Neural progenitor cell (in vitro differentiated cells): ENCODE results near the gene LRCH3. TPM values are rescaled to one million over a fixed set of nuclear protein-coding genes. Genes with fewer than 3 reads are reported as not detected.
A peak's percentile ranks its signal among the peaks of the same experiment; 100 is the strongest.

Experiments
- DNase-seq: peaks from one replicate; pipeline ENCODE4 v3.0.0-alpha.2; 2016; ENCODE audit warnings: low spot score
- H2AFZ ChIP-seq: fragments of 200-600 bp; sonication (generic); replicated peaks from 2 replicates; pipeline ENCODE4 v1.6.1; 2016; ENCODE audit warnings: antibody characterized with exemption
- H3F3A ChIP-seq: fragments of 200-600 bp; sonication (generic); 2 replicates; pipeline ENCODE4 v1.6.1; 2016; ENCODE audit warnings: antibody characterized with exemption, low read depth
- H3K27ac ChIP-seq: fragments of 200-600 bp; sonication (generic); 2 replicates; pipeline ENCODE4 v1.5.1; 2016; ENCODE audit warnings: mild to moderate bottlenecking
- H3K27me3 ChIP-seq: fragments of 200-600 bp; sonication (generic); 2 replicates; pipeline ENCODE4 v1.6.1; 2016; ENCODE audit warnings: mild to moderate bottlenecking, moderate library complexity
- H3K36me3 ChIP-seq: fragments of 200-600 bp; sonication (generic); 2 replicates; pipeline ENCODE4 v1.5.1; 2016
- H3K4me1 ChIP-seq: fragments of 200-600 bp; sonication (generic); 2 replicates; pipeline ENCODE4 v1.6.1; 2016; ENCODE audit warnings: mixed run types
- H3K4me2 ChIP-seq: fragments of 200-600 bp; sonication (generic); 2 replicates; pipeline ENCODE4 v1.6.1; 2016
- H3K4me3 ChIP-seq: fragments of 200-600 bp; sonication (generic); 2 replicates; pipeline ENCODE4 v1.5.1; 2016
- H3K79me2 ChIP-seq: fragments of 200-600 bp; sonication (generic); 2 replicates; pipeline ENCODE4 v1.6.1; 2016; ENCODE audit warnings: low read depth
- H3K9ac ChIP-seq: fragments of 200-600 bp; sonication (generic); 2 replicates; pipeline ENCODE4 v1.6.1; 2016
- H3K9me3 ChIP-seq: fragments of 200-600 bp; sonication (generic); 2 replicates; pipeline ENCODE4 v1.5.1; 2016; ENCODE audit warnings: low read depth
- H4K20me1 ChIP-seq: fragments of 200-600 bp; sonication (generic); 2 replicates; pipeline ENCODE4 v1.6.1; 2016; ENCODE audit warnings: low read depth
- H3K27ac Mint-ChIP-seq: 3 replicates; pipeline ENCODE4 v1.8.0; 2021; ENCODE audit warnings: mixed read lengths
- H3K27me3 Mint-ChIP-seq: 2 replicates; pipeline ENCODE4 v1.8.0; 2022; ENCODE audit warnings: low read depth, mild to moderate bottlenecking, inconsistent platforms, moderate library complexity, mixed read lengths; ENCODE audit not compliant: insufficient read depth
- H3K36me3 Mint-ChIP-seq: 3 replicates; pipeline ENCODE4 v1.8.0; 2021; ENCODE audit warnings: mixed read lengths
- H3K4me1 Mint-ChIP-seq: 3 replicates; pipeline ENCODE4 v1.8.0; 2021; ENCODE audit warnings: mixed read lengths
- H3K4me3 Mint-ChIP-seq: 3 replicates; pipeline ENCODE4 v1.8.0; 2021; ENCODE audit warnings: mild to moderate bottlenecking, moderate library complexity, mixed read lengths
- H3K9me3 Mint-ChIP-seq: 3 replicates; pipeline ENCODE4 v1.8.0; 2020; ENCODE audit warnings: mixed read lengths
- EZH2 ChIP-seq: fragments of 200-600 bp; sonication (generic); IDR thresholded peaks from 2 replicates; pipeline ENCODE4 v1.6.1; 2017; ENCODE audit warnings: antibody characterized with exemption, mild to moderate bottlenecking, moderate library complexity
- EZH2phosphoT487 ChIP-seq: fragments of 200-600 bp; sonication (generic); IDR thresholded peaks from 2 replicates; pipeline ENCODE4 v1.6.1; 2017; ENCODE audit warnings: antibody characterized with exemption
- total RNA-seq: library from RNA; depleted of rRNA; stranded (reverse); fragments of >200 nt; gene quantifications from 2 replicates; pipeline ENCODE4 v1.2.3, GENCODE V29; 2015; ENCODE audit warnings: low replicate concordance
- TF ChIP-seq, protein P1 (sequence below): fragments of 200-600 bp; sonication (generic); IDR thresholded peaks from 2 replicates; pipeline ENCODE4 v1.5.1; 2017; ENCODE audit warnings: antibody characterized with exemption, mild to moderate bottlenecking

Gene LRCH3
- total RNA-seq, 1 donor from 2014 or later: 56.2 TPM

DNA sequence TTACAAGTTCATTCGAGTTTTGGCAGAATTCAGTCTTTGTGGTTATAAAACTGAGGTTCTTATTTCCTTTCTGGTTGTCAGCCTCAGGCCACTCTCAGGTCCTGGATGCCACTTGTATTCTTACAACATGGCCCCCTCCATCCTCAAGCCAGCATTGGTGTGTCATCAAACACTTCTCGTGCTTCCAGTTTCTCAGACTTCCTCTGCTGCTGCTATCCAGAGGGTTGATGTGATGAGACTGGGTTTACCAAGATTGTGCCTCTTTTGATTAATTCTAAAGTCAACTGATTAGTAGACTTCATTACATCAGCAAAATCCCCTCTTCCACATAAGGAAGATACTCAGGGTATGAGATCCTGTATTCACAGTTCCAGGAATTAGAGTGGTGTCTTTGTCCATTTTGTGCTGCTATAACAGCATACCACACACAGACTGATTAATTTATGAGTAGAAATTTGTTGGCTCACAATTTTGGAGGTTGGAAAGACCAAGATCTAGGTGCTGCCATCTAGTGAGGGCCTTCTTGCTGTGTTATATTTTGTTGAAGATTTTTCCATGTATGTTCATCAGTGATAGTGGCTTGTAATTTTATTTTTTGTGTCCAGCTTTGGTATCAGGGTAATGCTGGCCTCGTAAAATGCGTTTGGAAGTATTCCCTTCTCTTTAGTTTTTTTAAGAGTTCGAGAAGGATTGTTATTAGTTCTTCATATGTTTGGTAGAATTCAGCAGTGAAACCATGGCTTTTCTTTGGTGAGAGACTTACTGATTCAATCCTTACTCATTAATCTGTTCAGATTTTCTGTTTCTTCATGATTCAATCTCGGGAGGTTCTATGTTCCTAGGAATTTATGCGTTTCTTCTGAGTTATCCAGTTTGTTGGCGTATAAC lies 11.1 kb downstream of the LRCH3 start:
- H3F3A ChIP-seq: no peaks in the 10 kb centered on the region
- H3K4me3 Mint-ChIP-seq: no peak overlapping the region
- H3K36me3 ChIP-seq: peaks cover 4% of the 10 kb centered on the region
- TF ChIP-seq EZH2 (no peak), EZH2phosphoT487 (no peak)
- TF ChIP-seq, protein P1, sequence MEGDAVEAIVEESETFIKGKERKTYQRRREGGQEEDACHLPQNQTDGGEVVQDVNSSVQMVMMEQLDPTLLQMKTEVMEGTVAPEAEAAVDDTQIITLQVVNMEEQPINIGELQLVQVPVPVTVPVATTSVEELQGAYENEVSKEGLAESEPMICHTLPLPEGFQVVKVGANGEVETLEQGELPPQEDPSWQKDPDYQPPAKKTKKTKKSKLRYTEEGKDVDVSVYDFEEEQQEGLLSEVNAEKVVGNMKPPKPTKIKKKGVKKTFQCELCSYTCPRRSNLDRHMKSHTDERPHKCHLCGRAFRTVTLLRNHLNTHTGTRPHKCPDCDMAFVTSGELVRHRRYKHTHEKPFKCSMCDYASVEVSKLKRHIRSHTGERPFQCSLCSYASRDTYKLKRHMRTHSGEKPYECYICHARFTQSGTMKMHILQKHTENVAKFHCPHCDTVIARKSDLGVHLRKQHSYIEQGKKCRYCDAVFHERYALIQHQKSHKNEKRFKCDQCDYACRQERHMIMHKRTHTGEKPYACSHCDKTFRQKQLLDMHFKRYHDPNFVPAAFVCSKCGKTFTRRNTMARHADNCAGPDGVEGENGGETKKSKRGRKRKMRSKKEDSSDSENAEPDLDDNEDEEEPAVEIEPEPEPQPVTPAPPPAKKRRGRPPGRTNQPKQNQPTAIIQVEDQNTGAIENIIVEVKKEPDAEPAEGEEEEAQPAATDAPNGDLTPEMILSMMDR: peak; percentile 29
- peaks cover 18% of the 10 kb centered on the region for H3K36me3 Mint-ChIP-seq
- H3K27ac Mint-ChIP-seq: no peak overlapping the region
- no peak overlapping the region for H3K9ac ChIP-seq
- no peaks in the 10 kb centered on the region for H3K9me3 ChIP-seq
- H3K4me1 ChIP-seq: no peaks in the 10 kb centered on the region
- H3K4me3 ChIP-seq: no peak overlapping the region
- H3K27me3 ChIP-seq: no peaks in the 10 kb centered on the region
- no peak overlapping the region for H2AFZ ChIP-seq
- DNase-seq: no peak
- H3K4me1 Mint-ChIP-seq: peaks cover 2% of the 10 kb centered on the region
- peaks cover 94% of the 10 kb centered on the region for H3K79me2 ChIP-seq
- H3K4me2 ChIP-seq: no peak overlapping the region
- peaks cover 47% of the 10 kb centered on the region for H4K20me1 ChIP-seq
- peaks cover 12% of the 10 kb centered on the region for H3K9me3 Mint-ChIP-seq
- peaks cover 2% of the 10 kb centered on the region for H3K27me3 Mint-ChIP-seq
- no peak overlapping the region for H3K27ac ChIP-seq

DNA sequence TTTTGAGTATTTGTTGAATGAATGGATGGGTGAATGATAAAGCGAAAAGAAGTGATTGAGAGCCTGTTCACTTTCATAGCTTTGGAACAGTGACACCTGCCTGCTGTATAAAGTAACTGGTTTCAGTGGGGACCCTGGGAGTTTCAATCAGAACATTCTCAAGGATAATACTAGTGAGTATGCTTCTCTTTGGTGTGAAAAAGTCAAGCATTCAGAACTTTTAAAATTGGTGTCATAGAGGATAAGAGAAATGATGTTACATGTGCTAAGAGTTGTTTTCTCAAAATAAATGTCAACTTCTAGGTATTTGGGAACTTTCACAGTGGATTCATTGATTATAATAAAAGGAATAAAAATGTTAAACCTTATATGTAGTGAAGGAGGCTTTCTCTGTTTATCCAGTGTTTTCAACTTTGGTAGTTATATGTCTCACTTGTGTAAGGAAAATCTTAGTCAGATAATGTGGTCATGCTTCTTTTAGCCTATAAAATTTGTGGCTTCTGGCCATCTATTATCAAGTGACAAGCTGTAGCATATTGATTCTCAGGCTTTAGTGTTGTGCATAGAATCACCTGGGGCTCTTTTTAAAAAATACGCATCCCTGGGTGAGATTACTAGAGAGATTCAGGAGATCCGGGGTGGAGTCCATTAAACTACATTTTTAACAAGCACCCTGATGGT lies 11.9 kb downstream of the LRCH3 start:
- no peaks in the 10 kb centered on the region for H3F3A ChIP-seq
- DNase-seq: no peak
- peaks cover 3% of the 10 kb centered on the region for H3K4me1 ChIP-seq
- H3K9ac ChIP-seq: no peak overlapping the region
- no peaks in the 10 kb centered on the region for H3K27me3 ChIP-seq
- Mint-ChIP-seq H3K4me3 (no peak overlapping the region), H3K4me1 (no peaks in the 10 kb centered on the region), H3K36me3 (peaks cover 20% of the 10 kb centered on the region), H3K9me3 (peaks cover 12% of the 10 kb centered on the region), H3K27me3 (peaks cover 2% of the 10 kb centered on the region), H3K27ac (no peak overlapping the region)
- no peak overlapping the region for H3K4me3 ChIP-seq
- TF ChIP-seq, protein P1: no peak
- no peak for TF ChIP-seq EZH2
- no peak for TF ChIP-seq EZH2phosphoT487
- H3K27ac ChIP-seq: no peak overlapping the region
- H2AFZ ChIP-seq: no peak overlapping the region
- peaks cover 4% of the 10 kb centered on the region for H3K36me3 ChIP-seq
- peaks cover 94% of the 10 kb centered on the region for H3K79me2 ChIP-seq
- H3K4me2 ChIP-seq: no peak overlapping the region
- H4K20me1 ChIP-seq: peaks cover 41% of the 10 kb centered on the region
- no peaks in the 10 kb centered on the region for H3K9me3 ChIP-seq

DNA sequence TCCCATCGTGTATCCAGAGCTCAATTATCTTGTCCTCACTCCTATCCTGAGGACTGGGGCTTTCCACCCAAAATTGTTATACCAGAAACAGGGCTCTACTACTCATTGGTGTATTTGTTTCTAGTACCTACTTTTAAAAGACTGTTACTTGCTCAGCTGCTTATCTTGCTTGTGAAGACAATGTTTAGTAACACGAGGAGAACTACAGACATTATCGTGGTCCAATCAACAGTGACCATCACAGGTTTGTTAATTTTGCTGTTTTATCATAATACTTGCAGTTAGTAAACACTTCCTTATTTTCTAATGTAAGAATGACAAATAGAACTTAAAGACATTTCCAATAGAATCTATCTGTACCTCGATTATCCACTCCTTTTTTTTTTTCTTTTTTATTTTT lies 13.5 kb downstream of the LRCH3 start:
- H3K4me3 Mint-ChIP-seq: no peak overlapping the region
- Histone ChIP-seq H4K20me1 (peaks cover 41% of the 10 kb centered on the region), H3K36me3 (peaks cover 4% of the 10 kb centered on the region), H3K4me2 (no peak overlapping the region), H3K9ac (no peak overlapping the region), H3K4me1 (peaks cover 9% of the 10 kb centered on the region), H3K27me3 (no peaks in the 10 kb centered on the region), H2AFZ (no peak overlapping the region), H3K9me3 (no peaks in the 10 kb centered on the region), H3K27ac (no peak overlapping the region), H3F3A (no peaks in the 10 kb centered on the region), H3K4me3 (no peak overlapping the region), H3K79me2 (peaks cover 94% of the 10 kb centered on the region)
- H3K36me3 Mint-ChIP-seq: peaks cover 18% of the 10 kb centered on the region
- TF ChIP-seq EZH2phosphoT487 (no peak), EZH2 (no peak)
- TF ChIP-seq, protein P1: no peak
- H3K27me3 Mint-ChIP-seq: peaks cover 2% of the 10 kb centered on the region
- H3K27ac Mint-ChIP-seq: no peak overlapping the region
- H3K4me1 Mint-ChIP-seq: peaks cover 2% of the 10 kb centered on the region
- peaks cover 12% of the 10 kb centered on the region for H3K9me3 Mint-ChIP-seq
- DNase-seq: no peak
